Activated CD4-positive, alpha-beta T cell treated with anti-CD3 and anti-CD28 coated beads, Interleukin-2, amount 50 U/mL, for 1 hour (primary cell): ENCODE measurements around the gene IL1A.
"Not testable (repeated sequence)": the region's sequence is repeated elsewhere in the genome, so short reads cannot be mapped to it uniquely, and the experiment has no call there.

Experiments used
- DNase-seq: peaks from one replicate; pipeline ENCODE4 v3.0.0-alpha.2; 2020

Gene IL1A, protein sequence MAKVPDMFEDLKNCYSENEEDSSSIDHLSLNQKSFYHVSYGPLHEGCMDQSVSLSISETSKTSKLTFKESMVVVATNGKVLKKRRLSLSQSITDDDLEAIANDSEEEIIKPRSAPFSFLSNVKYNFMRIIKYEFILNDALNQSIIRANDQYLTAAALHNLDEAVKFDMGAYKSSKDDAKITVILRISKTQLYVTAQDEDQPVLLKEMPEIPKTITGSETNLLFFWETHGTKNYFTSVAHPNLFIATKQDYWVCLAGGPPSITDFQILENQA

DNA sequence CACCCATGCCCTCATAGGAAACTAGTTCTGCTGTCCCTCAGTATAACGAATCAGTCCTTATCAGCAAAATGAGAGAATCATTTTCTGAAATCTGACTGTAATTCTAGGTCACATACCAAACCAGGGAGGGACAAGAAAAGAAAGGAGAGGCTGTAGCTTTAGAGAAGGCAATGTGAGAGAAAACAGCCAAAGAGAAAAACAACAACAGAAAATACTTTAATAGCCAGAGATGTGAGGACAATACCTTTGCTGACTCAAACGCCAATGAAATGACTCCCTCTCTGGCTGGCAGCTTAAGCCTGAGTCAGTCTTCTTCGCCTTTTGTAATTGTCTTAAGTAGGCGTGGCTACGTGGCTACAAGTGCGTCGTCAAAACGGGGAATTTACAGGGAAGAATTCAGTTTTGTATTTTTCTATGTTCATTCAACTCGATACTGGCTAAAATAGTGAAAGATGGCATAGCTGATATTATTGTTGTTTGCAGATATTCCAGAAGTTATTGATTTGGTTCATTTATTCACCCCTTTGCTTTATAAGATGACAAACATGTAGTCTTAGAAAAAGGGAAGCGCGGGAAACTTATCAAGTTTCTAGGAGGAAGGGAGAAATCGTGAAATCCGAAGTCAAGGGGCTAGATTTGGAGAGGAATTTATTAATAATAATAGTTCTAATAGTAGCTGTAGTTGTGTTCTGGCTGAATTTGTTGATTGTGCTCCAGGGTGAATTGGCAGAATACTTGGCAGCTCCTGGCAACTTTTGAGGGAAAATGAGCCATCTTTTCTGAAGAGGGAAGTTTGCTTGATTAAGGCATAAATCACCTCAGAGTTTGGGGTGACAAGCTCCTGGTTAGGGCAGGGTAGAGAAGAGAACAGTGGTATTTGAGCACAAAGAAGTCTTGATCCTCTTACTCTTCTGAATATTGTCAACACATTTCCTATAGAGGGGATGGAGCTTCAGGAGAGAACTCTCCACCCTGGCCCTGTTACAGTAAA lies at the start of gene IL1A:
IL1A (minus strand) TSS at position 295 of the 991 bp plus-strand sequence. CDS start 723 bp downstream, outside the sequence.
- DNase-seq: no peak

DNA sequence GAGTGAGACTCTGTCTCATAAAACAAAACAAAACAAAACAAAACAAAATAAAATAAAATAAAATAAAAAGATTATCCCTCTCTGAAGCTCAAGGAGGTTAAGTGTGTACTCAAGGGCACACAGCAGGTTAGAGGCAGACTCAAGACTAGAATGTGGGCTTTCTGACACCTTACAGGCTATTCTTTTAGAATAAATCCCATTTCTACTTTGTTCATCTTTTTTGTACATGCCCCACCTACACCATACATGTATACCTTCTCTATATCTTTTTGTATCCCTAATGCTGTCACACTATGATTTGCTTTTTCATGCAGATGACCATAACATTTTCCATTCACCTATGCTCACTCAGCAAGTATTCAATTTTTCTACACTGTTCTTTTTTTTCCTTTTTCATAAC lies 49.7 kb upstream of the IL1A start:
- no peak for DNase-seq

DNA sequence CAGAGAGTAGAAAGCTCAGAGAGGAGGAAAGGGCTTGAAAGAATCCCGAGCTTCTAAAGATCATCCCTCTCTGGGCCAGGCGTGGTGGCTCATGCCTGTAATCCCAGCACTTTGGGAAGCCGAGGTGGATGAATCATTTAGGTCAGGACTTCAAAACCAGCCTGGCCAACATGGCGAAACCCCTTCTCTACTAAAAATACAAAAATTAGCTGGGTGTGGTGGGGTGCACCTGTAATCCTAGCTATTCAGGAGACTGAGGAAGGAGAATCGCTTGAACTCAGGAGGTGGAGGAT lies 49.3 kb upstream of the IL1A start:
- not testable (repeated sequence) for DNase-seq

DNA sequence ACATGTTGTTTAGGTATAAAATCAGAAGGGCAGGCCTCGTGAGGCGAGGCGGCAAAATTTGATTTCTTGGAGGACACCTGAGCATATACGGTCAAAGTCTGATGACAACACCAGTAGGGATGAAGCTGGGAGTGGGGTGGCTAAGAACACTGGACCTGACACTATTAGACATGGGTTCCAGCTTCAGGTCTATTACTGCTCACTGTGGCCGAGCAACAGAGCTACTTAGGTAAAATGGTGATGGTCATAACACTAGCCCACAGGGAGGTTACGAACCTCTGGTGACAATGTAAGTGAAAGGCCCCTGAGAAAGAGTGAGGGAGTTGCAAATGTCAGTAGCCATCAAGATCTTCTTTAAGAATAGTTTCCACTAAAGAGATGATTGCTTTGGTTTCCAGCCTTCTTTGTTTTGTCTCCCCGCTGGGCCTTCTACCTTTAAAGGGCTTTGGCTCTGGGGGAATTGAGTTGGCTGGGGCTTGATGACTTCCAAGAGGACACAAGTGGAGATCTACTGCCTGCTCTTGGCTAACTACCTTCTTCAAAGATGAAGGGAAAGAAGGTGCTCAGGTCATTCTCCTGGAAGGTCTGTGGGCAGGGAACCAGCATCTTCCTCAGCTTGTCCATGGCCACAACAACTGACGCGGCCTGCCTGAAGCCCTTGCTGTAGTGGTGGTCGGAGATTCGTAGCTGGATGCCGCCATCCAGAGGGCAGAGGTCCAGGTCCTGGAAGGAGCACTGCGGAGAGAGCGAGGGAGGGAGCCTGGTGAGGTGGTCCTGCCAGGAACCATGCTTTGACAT lies 48.7 kb upstream of the IL1A start:
- no peak for DNase-seq

DNA sequence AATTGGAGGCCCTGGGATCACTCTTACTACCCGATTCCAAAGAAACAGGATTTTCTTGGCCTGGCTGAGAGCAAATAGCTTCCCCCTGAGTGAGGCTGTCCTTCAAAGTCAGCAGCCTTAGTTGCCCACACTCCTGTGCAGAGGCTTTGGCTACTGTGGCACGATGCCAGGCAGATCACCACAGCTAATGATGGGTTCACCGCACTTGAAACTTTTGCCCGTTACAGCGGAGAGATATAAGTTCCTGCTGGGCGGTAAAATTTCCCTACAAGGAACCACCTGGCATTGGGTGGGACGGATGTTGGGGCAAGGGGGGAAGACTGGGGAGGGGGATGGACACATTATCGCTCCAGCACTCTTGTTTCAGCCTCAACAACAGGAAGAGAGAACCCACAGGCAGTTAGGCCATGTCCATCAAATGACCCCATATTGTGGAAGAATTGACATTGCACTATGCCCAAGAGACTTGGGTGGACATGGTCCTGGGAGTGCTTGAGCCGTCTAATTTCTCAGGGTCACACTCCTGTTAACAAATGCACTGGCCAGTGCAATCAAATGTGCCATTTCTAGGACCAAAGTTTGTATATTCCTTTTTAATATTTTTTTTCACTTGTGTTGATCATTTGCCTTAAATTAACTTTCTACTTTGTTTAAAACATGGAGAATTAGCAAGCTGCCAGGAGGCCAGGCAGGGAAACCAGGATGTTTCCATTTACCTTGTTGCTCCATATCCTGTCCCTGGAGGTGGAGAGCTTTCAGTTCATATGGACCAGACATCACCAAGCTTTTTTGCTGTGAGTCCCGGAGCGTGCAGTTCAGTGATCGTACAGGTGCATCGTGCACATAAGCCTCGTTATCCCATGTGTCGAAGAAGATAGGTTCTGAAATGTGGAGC lies 47.9 kb upstream of the IL1A start:
- DNase-seq: no peak

DNA sequence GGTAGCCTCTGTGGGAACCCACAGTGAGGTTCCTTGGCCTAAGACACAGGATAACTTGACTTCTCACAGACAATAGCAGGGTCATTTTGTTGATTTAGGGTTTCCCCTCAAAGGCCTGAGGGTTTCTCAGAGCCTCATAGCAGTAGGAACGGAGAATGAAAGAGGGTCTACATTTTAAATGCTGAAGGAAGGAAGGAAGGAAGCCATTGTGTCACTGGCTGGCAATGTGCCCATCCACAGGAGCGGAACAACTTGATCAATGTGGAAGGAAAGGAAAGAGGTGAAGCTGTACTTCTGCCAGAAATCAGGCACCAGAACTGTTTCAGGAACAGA lies 47.2 kb upstream of the IL1A start:
- DNase-seq: no peak

DNA sequence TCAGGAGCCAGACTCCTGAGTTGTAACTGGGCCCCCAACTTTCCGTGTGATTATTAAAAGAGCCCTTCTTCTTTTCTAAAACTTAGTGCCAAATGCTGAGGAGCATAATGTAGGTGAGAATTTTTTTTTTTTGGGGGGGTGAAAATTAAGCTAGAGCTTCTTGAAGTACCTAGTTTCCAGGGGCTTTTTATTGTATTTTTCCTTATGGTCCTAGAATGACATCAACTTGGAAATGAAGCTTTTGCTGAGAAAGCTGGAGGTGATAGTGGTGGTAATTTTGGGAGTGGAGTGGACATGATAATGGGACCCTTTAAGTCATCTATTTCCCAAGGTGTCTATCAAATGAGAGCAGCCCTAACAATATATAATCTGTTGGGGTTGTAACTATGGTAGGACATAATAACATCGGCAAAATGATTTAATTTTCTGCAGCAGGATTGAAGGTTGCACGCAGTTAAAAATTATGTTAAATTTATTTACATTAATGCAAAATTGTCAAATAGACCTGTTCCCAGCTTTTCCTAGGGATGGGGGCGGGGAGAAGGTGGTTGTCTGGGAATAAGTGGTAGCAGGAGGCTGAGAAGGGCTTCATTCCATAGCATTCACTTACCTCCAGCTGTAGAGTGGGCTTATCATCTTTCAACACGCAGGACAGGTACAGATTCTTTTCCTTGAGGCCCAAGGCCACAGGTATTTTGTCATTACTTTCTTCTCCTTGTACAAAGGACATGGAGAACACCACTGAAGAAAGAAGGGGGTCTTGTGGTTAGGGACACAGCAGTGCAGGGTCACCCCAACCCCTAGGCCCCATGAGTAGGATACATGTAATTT lies 46.6 kb upstream of the IL1A start:
- DNase-seq: no peak

DNA sequence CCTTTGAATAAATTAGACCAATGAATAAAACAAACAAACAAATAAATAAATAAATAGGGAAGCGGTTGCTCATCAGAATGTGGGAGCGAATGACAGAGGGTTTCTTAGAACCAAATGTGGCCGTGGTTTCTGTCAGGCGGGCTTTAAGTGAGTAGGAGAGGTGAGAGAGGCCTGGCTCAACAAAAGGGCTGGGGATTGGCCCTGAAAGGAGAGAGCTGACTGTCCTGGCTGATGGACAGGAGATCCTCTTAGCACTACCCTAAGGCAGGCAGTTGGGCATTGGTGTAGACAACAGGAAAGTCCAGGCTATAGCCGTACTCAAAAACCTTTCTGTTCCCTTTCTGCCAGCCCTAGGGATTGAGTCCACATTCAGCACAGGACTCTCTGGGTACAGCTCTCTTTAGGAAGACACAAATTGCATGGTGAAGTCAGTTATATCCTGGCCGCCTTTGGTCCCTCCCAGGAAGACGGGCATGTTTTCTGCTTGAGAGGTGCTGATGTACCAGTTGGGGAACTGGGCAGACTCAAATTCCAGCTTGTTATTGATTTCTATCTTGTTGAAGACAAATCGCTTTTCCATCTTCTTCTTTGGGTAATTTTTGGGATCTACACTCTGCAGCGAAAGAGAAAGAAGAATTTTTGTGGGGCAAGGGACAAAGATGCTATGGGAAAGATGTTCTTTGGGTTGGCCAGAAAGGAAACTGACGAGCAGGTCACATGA lies 45.8 kb upstream of the IL1A start:
- no peak for DNase-seq

DNA sequence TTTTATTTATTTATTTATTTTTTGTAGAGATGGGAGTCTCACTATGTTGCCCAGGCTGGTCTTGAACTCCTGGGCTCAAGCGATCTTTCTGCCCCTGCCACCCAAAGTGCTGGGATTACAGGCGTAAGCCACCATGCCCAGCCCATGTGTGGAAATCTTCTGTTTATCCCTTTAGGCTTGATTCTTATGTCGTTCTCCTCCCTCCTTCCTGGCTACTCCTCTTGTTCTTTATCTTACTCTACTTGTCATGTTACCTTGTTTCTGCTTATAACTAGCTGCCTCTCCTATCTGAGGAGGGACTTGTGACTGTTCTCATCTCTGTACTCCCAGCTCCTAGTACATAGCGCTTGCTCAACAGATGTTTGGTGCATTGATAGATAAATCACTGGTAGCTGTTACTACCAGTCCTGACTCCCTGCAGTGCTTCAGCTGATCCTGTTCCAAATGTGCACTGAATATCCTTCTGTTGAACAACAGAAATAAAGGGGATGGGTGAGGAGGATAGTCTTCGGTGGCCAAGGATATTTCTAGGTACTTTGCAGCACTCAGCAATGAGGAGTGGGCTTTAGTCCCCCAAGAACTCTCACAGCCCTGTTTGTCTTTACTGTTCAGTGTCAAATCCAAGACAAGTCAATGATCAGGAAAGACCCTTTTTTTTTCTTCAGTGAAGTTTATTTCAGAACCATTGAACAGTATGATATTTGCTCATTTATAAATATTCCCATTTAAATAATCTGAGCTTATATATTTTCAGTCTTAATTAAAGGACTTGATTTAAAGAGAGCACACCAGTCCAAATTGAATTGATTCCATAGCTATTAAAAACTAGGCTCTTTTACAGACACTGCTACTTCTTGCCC lies 45.0 kb upstream of the IL1A start:
- DNase-seq: no peak

DNA sequence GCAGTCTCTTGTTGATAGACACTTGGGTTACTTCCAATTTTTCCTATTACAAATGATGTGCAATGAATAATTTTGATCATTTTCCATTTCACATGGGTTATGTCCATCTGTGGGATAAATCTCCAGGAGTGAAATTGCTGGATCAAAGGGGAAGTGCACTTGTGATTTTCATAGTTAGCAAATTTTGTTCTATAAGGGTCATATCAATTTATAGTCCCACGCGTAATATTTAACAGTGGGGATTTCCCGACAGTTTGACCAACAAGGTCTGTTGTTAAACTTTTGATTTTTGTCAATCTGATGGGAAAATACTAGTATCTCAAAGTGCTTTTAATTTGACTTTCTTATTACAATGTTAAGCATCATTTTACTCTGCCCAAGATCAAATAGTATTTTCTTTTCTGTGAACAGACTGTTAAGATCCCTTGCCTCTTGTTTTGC lies 44.0 kb upstream of the IL1A start:
- no peak for DNase-seq

DNA sequence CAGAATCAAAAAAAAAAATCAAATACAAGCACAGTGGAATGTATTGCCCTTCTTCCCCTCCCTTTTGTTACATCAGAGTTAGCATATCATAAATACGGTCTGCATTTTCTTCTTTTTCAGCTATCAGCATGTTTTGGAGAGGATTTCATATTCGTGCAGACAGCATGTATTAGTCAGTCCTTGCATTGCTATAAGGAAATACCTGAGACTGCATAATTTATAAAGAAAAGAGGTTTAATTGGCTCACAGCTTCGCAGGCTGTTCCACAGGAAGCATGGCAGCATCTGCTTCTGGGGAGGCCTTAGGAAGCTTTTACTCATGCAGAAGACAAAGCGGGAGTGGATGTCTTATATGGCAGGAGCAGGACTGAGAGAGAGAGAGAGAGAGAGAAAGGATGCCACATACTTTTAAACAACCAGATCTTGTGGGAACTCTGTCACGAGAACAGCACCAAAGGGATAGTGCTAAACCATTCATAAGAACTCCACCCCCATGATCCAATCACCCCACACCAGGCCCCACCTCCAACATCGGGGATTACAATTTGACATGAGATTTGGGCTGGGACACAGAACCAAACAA lies 43.4 kb upstream of the IL1A start:
- no peak for DNase-seq

DNA sequence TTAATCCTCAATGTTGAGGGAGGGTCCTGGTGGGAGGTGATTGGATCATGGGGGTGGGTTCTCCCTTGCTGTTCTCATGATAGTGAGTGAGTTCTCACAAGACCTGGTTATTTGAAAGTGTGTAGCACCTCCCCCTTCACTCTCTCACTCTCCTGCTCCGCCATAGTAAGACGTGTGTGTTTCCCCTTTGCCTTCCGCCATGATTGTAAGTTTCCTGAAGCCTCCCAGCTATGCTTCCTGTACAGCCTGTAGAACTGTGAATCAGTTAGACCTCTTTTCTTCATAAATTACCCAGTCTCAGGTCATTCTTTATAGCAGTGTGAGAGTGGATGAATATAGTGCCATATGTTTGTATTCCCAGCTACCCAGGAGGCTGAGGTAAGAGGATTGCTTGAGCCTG lies 42.7 kb upstream of the IL1A start:
- no peak for DNase-seq

DNA sequence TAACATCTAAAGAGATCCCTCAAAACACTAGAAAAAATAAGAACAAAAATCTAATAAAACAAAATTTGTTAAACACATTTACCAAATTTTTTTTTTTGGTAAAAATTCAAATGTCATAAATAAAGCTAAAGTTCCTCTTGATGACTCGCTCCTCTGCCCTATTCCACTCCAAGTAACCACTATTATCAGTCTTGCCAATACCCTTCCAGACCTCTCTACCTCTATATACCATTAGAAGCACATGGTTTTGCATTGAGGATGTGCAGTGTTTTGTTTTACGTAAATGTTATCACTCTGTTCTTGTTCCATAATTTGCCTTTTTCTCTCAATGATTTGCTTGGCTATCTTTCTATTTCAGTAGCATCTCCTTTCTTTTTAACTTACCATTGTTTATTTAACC lies 41.4 kb upstream of the IL1A start:
- DNase-seq: no peak

DNA sequence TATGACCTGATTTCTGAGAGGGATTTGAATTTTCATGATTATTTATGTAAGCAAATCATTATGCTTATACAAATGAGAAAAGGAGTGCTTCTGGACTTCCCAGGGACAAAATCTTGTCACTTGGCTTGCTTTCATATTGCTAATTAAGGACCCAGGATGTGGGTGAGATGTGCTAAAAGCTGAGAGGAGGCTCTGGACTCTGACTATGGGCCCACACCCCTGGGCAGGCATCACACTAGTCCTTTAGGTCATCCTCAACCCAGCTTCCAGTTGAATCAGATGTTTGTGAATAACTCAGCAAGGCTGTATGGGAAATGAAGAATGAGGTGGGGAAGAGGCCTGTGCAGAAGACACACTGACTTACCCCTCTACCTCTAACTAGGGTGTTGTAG lies 40.4 kb upstream of the IL1A start:
- no peak for DNase-seq

DNA sequence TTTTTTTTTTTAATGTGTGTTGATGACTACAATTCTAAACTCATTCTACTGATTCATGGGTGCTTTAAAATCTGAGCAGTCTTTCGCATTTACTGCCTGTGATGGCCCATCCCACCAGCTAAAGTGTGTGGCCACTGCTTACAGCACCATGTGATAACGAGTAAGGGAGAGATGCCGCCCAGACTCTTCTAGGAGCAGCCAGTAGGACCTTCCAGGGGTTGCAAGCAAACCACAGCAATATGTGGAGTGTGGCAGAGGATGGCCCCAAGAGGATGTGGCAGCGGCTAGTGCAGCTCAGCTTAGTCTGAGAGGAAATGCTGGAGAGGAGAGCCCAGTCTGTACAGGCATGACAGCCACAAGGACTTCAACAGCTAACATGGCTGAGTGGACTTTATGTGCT lies 37.4 kb upstream of the IL1A start:
- no peak for DNase-seq

DNA sequence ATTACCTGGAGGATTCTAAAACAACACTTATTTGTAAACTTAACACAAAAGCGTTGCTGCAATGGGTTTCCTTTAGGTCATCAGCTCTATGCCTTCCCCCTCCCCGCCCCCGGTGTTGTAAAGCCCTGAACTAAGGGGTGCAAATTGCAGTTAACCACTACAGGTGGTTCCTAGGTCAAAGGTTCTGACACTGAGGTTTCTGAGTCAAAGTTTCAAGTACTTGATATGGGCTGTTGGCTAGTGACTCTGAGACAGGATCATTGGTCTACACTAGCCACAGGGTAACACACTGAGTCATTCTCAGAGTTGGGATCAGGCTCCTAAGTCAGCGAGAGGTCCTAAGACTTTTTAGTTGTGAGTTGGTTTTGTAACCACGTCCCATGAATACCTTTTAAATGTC lies 36.8 kb upstream of the IL1A start:
- no peak for DNase-seq

DNA sequence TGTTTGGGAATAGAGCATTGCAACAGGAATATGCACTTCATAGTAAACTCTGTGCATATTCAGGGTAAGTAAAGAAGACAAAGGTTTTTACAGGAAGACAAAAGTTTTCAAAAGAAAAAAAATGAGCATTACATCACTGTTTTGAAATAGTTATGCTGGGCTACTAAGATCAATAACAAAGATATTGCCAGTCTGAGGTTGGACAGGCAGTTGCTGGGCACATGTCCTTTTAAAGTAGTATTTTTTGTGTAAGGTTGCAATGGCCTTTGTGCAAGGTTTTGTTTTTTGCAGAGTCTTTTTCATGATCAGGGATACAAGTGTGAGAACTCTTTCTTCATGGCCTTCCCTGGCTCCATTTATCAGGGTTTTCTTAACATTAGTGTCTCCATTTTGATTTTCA lies 36.0 kb upstream of the IL1A start:
- DNase-seq: no peak

DNA sequence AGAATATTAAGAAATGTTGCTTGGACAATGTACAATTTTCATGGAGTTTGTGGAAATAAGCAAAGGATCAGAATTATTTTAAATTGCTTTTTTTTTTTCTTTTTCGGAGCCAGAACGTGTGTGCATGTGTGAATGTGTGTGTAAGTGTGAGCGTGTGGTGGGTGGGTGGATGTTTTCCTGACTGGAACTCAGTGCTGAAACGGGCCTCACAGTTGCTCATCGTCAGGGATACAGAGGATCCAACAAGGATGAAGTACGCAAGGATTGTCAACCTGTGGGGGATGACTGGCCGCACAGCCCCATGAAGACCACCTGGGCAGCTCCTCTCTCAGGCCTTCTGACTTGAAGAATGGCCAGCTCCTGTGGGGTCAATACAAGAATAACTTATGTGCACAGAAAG lies 34.8 kb upstream of the IL1A start:
- DNase-seq: no peak

DNA sequence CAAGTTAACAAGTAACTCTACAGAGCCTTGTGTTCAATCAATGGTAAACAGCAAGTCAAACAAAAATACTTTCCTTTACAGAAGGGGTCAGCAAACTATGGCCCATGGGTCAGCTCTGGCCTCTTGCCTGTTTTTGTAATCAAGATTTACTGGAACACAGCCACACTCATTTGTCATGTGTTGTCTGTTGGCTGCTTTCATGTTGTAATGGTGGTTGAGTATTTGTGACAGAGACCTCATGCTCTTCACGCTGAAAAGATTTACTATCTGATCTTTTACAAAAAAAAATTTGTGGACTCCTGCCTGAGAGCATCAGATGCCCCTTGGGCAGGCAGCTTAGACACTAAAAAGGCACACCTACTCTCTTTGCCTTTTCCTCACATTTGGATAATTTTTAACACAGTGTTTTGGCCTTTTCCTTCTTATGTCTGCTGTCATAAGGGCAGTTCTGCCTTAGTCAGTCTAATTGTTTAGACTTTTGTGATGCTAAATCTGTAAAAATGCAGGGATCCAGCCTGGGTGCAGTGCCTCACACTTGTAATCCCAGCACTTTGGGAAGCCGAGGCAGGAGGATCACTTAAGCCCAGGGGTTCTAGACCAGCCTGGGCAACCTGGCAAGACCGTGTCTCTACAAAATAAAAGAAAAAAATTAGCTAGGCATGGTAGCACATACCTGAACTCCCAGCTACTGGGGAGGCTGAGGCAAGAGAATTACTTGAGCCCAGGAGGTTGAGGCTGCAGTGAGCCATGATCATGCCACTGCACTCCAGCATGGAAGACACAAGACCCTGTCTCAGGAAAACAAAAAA lies 34.0 kb upstream of the IL1A start:
- DNase-seq: no peak
